Measurements from ENCODE around the gene COL27A1.
"Not testable (repeated sequence)": the region's sequence is repeated elsewhere in the genome, so short reads cannot be mapped to it uniquely, and the experiment has no call there.

The COL27A1 gene

DNA sequence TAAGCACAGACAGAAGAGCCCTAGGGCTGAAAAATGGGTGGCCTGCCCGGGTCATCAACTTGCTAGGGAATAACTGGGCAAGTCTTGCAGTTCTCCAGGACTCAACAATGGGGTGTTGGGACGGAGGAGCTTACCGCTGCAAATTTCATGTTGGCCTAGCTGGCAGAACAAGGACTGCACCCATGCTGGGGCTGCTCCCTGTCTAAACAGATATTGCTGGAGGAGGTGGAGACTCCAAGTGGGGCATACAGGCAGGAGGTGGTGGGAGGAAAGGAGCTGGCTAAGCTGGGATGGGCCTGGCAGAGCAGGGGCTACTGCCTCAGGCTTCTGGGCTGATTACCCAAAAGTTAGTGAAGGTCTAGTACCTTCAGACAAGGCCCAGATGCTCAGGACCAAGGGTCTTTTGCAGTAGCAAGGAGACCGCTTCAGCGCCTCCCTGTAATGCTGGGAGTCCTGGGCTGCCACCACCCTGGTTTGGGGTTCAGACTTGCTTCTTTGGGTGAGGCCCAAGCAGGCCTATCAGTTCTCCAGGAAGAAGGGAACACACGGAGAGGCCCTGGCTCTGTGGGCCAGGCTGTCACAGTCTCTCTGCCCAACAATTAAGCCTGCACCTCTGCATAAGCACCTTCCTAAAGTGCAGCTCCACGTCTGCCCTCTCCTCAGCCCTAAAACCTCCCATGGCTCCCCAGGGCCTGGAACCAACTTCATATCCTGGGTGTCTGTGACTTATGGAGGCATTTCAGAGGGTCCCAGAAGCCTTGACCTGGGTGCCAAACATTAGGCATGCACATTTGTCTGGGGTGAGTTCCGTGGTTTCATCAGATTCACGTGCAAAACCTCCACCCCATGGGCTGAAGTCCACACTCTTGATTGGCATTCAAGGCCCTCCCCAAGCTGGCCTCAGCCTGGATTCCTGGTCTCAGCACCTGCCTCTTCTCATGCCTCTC, 32.0 kb upstream of the COL27A1 start:
- DNase-seq (ENCODE audit: low read depth in 2 of 2): no peak

DNA sequence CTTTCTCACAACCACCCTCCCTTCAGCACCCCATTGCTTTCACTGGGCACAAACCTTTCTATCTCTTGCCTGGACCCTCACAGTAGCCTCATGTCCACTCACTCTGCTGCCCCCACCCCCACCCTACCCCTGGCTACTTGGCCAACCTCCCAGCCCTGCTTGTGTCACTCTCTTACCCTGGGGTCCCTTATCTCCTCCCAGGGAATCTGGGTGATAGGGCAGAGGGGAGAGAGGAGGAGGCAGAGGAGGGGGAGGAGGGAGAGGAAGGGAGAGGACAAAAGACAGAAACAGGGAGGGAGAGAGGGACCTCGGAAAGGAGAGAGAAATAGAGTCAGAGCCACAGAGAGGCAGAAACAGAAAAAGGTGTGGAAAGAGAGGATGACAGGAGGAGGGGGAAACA, 31.2 kb upstream of the COL27A1 start:
- no peak for DNase-seq (ENCODE audit: low read depth in 2 of 2)

DNA sequence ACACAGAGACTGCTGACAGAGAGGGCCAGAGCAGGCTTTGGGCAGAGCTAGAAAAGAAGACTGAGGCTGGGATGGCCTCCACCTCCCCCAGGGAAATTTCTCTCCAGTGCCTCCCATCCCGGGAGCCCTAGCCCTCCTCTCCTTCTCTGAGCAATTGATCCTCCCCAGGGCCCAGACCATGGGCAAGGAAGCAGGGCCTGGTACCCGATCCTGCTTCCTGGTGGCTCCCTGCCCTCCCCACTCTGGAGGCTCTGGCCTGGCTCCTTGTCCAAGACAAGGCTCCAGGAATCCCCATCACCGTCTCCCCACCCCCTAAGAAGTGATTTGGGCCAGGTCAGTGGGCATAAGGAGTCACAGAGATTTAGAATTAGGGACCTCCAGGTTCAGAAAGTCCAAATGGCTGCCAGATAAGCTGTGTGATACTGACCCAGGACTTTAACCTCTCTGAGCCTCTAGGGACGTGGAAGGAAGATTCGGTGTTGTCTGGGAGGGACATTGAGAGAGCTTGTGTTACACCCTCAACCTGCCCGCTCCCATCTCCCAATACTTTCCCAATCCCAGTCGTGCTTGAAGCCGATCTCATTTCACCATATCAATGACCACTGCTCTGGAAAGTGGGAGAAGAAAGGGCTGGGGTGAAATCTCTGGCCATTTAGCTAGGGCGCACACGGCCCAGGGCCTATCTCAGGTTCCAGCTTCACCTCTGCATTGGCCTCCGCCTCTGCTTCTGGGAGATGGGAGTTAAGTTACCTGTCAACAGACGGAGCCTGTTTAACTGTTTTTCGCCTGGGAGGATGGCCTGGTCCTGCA, 30.5 kb upstream of the COL27A1 start:
- no peak for DNase-seq (ENCODE audit: low read depth in 2 of 2)

DNA sequence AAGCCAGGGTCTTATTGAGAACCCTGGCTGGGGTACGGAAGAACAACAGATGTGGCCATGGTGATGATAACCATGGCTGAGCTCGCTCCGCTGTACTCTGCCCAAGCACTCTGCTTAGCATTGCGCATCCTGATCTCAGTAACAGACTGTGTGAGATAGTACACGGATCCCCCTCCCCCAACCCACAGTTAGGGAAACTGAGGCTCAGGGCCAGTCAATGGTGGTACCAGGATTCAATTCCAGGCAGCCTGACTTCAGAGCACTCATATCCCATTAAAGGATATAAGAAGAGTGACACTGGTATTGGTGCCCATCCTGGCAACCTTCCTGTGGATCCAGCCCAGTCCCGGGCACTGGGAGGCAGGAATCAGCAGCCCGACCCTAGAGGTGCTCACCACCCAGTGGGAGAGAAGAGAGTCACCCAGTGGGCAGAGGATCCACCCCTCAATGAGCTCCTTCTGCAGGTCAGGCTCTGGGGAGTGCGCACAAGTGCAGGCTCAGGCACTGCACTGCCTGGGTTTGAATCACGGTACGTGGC, 29.8 kb upstream of the COL27A1 start:
- DNase-seq (ENCODE audit: low read depth in 2 of 2): no peak

DNA sequence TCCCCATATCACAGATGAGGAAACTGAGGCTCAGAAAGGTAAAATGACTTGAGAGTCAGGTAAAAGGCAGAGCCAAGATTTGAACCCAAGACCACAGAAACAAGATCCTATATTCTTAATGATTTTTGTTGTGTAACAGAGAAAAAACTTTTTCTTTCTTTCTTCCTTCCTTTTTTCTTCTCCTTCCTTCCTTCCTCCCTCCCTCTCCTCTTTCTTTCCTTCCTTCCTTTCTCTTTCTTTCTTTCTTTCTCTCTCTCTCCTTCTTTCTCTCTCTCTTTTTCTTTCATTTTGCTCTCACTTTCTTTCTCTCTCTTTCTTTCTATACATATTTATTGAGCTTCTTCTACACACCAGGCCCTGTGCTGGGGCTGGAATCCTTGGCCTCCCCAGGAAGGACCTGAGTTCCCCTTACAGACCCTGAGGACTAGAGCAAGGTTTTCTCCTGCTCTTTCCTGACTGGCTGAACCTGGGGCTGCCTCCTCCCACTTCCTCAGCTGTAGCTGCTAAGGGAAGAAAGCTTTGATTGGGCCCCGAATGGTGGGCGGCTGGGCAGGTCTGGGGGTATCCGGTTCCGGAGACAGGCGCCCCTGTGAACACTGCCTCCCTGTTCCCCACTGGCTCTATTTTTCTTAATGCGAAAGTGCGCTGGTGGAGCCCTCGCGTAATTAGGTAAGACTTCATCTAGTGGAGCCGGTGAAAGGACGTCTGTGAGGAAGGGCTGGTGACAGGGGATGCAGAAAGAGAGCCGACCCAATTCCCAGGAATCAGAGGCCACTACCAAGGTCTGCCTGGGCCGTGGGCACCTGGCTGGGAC, 28.9 kb upstream of the COL27A1 start:
- DNase-seq (ENCODE audit: low read depth in 2 of 2): no peak

DNA sequence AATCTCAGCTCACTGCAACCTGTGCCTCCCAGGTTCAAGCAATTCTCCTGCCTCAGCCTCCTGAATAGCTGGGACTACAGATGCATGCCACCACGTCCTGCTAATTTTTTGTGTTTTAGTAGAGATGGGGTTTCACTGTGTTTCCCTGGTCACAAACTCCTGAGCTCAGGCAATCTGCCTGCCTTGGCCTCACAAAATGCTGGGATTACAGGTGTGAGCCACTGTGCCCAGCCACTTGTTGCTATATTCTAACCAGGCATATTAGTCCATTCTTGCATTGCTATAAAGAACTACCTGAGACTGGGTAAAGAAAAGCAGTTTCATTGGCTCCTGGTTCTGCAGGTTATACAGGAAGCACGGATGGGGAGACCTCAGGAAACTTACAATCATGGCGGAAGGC, 26.6 kb upstream of the COL27A1 start:
- DNase-seq (ENCODE audit: low read depth in 2 of 2): not testable (repeated sequence)

DNA sequence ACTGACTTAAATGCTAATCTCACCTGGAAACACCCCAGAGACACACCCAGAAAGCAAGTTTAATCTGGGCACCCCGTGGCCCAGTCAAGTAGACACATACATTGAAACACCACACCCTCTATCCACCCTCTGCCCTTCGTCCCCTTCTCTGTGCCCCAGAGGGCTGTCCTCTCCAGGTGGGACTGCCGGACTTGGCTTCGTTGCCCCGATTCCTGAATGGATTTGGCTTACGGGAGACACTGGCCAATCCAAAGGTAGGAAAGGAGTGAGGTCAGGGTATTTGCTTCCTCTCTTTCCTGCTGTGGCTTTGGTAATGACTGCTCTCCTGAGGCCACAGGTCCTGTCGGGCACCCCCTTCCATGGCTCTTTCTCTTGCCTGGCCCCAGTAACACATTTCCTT, 25.2 kb upstream of the COL27A1 start:
- DNase-seq (ENCODE audit: low read depth in 2 of 2): no peak

DNA sequence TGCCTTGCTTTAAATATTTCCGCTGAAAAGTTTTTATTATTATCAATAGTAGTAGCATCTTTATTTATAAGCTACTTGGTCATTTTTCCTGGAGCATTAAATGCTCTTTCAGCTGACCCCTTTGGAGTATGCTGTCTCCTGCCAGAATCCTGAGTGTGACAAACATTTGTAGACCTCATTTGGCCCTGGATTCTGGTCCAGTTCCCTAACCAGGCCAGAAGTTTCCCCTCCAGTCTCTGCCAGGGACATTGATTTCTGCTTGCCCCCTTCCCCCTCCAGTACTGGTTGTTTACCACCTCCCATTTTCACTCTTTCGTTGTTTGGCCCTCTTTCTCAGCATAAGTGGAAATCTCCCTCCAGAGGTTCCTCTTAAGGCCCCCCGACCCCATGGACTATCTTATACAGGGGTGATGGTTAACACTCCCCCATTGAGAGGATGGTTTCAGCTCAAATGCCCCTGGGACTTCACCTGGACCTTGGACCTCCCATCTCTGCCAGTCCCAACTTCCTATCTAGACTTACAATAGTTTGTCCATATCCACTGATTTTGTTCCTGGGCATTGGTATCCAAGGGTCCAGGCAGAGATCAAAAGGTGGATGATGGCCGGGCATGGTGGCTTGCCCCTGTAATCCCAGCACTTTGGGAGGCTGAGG, 24.6 kb upstream of the COL27A1 start:
- no peak for DNase-seq (ENCODE audit: low read depth in 2 of 2)

DNA sequence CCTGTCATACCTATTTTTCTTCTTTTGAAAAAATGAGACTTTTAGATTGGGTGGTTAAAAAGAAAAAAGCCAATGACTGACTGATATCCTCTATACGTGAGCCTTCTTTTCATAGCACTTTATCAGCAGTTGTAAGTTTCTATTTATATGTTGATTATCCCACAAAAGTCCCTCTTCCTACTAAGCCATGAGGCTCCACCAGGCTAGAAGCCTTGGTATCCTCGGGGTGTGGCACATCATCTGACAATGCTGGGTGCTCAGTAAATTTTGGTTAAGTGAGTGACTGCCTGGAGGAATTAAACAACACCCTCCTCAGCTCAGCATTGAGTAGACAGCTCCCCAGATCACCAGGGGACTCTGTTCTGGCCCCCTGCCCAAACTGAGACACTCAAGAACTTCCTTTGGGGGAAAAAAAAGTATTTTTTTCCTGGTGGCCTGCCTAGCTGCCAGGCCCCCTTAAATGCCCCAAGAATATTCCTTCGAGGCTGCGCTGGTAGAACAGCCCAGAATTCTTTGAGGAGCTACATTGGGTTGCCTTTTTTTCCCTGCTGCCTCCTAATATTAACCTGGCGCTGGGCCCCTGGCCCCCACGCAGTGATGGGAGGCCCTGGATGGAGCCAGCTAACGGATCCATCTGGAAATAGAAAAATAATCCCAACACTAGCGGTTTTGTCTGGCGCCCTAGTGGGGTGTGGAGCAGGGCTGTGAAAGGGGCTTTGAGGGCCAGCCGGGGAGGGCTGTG, 23.4 kb upstream of the COL27A1 start:
- DNase-seq (ENCODE audit: low read depth in 2 of 2): no peak

DNA sequence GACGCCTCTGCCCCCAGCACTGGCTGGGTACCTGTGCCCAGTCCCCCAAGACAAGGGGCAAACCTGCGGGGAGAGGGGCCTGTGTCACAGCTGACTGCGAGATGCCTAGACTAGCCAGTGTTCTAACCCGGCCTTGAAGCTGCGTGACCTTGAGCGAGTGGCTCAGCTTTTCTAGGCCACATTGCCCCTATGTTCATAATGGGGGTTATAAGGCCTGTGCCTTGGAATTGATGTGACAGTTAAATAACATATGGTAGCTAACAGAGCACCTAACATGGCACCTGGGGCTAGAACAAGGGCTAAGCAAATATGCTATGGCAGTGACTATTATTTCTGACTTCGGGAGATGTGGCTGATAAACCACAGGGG, 22.8 kb upstream of the COL27A1 start:
- no peak for DNase-seq (ENCODE audit: low read depth in 2 of 2)

DNA sequence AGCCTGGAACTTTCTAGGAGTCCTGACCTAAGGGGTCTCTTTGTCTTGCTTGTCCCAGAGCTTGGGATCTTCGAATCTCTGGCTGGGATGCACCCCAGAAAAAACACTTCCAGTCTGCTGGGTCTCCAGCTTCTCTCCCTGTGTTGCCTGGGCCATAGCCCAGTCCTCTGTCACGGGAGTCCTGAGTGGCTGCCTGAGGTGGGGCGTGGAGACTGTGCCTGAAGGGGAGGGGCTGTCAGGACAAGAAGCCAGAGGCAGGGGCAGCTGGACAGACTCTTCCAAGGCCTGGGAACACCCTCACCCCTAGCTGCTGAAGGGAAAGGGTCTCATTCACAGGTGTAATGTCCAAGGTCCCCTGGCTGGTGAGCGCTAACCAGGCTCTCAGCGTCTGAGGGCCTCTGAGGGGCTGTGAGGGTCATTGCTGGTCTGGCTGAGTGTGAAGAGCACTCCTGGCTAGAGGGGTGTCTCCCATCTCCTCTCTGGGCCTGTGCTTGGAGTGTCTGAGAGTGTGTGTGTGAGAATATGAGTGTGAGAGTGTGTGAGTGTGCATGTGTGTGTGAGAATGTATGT, 20.4 kb upstream of the COL27A1 start:
- no peak for DNase-seq (ENCODE audit: low read depth in 2 of 2)

DNA sequence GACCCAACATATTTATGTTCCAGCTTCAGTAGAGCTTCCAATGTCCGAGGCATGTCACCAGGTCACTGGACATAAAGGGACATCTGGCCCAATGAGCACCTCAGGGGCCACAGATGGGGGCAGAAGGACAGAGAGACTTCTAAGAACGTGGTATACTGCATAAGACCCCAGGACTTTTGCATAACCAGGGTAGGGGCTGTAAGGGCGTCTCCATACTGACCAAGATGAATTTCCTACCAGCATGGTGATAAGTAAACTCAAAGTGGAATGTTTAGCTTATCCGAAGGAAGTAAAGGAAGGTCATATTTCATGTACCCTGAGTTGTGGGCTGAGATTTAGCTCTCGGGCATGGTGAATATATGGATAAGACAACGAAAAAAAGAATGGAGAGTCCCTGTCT, 17.5 kb upstream of the COL27A1 start:
- DNase-seq (ENCODE audit: low read depth in 2 of 2): no peak

DNA sequence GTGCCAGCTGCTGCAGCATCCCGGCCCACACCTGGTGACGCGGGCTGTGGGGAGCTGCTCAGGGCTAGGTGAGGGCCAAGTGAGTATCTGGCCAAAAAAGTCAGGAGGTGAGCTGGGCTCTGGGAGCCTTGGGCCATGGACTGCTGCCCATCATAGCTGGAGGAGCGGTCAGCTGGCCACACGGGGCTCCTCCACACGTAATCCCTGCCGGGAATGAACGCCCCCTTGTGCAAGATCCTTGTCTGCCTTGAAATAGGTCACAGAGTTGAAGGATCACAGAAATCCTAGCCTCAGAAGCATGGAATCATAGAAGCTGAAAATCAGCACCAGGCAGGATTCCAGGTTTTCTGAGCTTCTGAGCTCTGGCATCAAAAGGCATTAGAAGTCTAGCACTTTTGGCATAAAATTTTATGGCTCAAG, 16.8 kb upstream of the COL27A1 start:
- no peak for DNase-seq (ENCODE audit: low read depth in 2 of 2)

DNA sequence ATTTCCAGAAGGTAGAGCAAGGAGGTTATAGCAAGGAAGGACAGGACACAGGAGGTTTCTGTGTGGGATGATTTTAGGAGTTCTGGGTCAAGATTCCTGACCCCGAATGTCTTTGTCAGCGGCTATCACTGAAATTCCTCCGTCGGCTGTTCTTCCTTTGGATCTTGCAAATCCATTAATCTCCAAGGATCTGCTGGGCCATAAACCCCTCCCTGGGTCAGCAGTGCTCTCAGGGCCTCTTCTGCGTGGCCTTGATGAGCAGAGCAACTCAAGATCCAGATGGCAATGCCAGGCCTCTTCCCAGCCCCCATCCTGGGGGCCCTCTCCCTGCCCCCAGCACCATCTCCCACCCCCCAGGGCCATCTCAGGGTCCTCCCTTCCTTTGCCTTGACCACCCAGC, 16.3 kb upstream of the COL27A1 start:
- DNase-seq (ENCODE audit: low read depth in 2 of 2): no peak

DNA sequence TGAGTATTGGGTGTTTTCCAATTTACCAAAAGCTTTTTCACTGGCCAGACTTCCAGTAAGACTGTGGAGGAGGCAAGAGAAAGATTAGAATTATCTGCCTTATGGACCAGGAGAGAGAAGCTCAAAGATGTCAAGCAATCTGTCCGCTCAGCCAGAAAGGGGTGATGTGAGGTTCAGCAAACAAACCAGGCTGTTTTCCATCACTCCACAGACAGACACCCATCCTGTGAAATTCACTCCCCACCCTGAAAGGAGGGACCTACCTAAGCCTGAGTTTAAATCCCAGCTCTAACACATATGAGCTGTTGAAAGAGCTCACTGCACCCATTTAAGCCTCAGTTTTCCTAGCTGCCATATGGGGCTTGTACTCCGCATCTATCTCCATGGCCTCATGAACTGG, 14.9 kb upstream of the COL27A1 start:
- DNase-seq (ENCODE audit: low read depth in 2 of 2): no peak

DNA sequence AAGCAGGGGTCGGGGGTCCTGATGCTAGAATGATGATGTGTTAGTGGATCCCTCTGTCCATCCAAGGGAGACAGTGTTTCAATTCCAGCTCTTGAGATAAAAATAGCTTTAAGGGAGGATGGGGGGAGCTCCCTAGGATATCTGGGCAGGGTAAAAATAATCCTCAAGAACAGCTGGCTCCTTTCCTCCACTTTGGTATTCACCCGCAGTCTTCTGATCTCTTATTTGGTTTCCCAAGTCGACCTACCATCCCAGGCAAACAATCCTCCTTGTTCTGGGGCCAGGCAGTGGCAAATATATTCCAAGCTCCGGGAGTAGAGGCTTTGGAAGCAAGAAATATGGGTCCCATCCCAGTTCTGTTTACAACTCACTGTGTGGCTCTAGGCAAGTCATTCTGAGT, 14.5 kb upstream of the COL27A1 start:
- DNase-seq (ENCODE audit: low read depth in 2 of 2): no peak

DNA sequence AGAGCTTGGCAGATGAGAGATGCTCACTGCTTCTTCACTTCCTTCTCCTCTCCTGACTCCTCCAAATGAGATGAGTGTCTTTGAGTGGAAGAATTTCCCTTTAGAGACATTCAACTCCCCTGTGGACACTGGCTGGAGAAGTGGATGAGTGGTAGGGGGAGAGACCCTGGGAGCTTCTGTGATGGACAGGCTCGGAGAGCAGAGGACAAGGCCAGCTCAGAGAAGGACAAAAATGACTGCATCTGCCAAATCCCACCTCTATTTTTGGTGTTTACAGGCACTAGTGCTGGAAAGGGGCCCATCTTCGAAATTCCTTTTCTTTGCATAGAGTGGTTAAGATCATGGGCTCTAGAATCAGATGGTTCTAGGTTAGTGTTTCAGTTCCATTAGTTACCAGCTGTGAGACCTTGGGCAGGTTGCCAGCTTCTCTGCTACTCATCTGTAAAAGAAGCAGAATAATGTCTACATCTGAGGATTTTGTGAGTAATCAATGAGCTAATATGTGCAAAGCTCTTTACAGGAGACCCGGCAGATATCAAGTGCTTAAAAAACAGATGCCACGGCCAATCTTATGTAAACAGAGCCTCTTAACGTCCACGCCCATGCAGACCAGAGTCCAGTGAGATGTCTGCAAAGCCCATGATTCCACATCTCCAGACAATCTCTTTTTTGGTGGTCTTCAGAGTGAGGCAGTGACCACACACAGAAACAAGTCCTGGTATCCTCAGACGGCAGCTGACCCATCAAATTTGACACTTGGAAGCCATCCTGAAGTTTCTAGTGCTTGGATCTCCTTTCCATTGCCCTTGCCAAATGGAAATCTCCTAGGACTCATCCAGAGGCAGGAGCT, 13.6 kb upstream of the COL27A1 start:
- DNase-seq (ENCODE audit: low read depth in 2 of 2): no peak

DNA sequence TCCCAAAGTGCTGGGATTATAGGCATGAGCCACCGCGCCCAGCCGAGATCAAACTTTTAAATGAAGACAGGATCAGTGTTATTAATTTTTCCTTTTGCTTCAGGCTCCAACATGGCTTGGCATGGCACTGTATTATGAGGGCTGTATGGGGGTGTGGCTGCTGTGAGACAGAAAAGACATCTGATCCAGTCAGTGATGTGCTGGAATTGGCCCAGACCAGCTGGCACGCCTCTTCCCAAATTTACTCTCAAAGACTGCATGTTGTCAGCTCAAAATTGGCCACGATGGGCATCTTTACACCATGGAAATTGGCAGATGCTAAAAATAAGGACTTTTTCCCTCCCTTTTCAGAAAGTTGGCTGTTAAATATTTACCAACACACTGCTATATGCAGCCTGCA, 12.1 kb upstream of the COL27A1 start:
- DNase-seq (ENCODE audit: low read depth in 2 of 2): no peak

DNA sequence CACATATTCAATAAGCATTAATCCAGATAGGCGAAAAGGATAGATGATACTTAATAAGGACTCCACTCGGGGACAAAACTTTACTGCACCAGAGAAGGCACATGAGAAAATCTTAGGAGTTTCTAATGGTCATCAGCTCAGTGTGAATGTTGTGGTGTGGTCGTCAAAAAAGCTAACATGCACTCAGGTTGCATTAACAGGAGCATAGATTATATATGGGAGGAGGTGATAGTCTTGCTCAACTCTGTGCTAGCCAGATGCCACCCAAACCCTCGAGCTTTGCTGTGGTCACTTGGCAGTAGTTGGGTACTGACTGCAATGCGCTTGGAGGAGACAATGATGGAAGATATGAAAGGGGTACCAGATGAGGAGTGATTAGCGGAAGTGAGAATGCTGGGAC, 8.6 kb upstream of the COL27A1 start:
- no peak for DNase-seq (ENCODE audit: low read depth in 2 of 2)
